ENCODE results near the gene PTCD1.

PTCD1 gene

DNA sequence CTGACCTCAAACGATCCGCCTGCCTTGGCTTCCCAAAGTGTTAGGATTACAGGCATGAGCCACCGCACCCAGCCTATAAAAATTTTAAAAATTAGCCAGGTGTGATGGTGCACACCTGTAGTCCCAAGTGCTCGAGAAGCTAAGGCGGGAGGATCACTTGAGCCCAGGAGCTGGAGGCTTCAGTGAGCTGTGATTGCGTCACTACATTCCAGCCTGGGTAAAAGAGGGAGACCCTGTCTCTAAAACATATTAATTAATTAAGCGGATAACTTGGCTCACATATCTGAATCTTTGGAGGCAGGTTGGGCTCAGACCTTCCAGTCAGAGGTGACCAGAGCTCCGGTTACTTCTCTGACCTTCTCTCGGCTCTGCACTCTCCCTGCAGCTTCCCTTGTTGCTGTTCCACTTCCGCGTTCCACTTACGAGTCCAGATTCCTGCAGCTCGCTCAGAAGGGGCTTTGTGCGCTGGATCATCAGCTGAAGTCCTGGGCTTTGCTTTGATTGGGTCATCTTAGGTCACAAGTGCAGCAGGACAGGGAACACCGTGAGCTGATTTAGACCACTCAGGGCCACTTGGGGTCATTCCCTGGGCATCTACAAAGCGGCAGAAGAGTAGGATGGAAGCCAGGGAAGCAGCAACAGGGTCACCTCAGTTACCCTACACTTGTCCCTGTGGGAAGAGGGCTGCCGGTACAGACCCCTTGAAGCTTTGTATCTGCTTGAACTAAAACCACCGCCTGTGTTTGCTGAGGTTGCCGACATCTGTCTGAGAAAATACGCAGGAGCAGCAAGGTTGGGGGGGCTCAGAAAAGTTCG, 66.1 kb downstream of the PTCD1 start:
- no peaks in the 10 kb centered on the region for H3K27me3 ChIP-seq (replicated peaks)
- TF ChIP-seq, protein P1, sequence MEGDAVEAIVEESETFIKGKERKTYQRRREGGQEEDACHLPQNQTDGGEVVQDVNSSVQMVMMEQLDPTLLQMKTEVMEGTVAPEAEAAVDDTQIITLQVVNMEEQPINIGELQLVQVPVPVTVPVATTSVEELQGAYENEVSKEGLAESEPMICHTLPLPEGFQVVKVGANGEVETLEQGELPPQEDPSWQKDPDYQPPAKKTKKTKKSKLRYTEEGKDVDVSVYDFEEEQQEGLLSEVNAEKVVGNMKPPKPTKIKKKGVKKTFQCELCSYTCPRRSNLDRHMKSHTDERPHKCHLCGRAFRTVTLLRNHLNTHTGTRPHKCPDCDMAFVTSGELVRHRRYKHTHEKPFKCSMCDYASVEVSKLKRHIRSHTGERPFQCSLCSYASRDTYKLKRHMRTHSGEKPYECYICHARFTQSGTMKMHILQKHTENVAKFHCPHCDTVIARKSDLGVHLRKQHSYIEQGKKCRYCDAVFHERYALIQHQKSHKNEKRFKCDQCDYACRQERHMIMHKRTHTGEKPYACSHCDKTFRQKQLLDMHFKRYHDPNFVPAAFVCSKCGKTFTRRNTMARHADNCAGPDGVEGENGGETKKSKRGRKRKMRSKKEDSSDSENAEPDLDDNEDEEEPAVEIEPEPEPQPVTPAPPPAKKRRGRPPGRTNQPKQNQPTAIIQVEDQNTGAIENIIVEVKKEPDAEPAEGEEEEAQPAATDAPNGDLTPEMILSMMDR (IDR thresholded peaks at IDR 0.05; ENCODE audit: low read depth, low read length, missing control alignments): no peak
- no peak overlapping the region for H3K4me3 ChIP-seq (ENCODE audit: low read depth, low read length)
- in situ Hi-C loops (cut with HindIII; ENCODE audit: low pct_ligation_motif_present, low sequenced_read_pairs): no loop called here
- H3K27ac ChIP-seq: no peak overlapping the region
- H3K36me3 ChIP-seq (replicated peaks): peaks cover 3% of the 10 kb centered on the region
- DNase-seq: peak; percentile 38

DNA sequence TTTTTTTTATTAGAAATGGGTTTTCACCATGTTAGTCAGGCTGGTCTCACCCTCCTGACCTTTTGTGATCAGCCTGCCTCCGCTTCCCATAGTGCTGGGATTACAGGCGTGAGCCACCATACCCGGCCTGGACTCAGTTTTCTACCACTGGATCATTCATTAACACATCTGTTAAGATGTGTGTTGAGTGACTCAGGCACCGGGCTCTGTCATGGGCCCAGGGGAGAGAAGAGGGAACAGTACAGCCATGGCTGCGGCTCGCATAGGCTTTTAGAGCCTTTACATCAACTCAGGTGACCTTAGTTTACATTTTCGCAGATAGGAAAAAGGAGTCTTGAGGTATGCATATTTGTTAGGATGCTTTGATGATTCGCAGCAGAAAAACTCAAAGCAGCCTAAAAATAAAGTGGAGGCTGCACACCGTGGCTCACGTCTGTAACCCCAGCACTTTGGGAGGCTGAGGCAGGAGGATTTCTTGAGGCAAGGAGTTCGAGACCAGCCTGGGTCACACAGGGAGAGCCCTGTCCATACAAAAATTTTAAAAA, 67.2 kb downstream of the PTCD1 start:
- Histone ChIP-seq H3K4me3 (ENCODE audit: low read depth, low read length) (no peak overlapping the region), H3K27me3 (replicated peaks) (no peaks in the 10 kb centered on the region), H3K27ac (no peak overlapping the region), H3K36me3 (replicated peaks) (peaks cover 12% of the 10 kb centered on the region)
- in situ Hi-C loops (cut with HindIII; ENCODE audit: low pct_ligation_motif_present, low sequenced_read_pairs): no loop called here
- TF ChIP-seq, protein P1 (IDR thresholded peaks at IDR 0.05; ENCODE audit: low read depth, low read length, missing control alignments): no peak
- no peak for DNase-seq

DNA sequence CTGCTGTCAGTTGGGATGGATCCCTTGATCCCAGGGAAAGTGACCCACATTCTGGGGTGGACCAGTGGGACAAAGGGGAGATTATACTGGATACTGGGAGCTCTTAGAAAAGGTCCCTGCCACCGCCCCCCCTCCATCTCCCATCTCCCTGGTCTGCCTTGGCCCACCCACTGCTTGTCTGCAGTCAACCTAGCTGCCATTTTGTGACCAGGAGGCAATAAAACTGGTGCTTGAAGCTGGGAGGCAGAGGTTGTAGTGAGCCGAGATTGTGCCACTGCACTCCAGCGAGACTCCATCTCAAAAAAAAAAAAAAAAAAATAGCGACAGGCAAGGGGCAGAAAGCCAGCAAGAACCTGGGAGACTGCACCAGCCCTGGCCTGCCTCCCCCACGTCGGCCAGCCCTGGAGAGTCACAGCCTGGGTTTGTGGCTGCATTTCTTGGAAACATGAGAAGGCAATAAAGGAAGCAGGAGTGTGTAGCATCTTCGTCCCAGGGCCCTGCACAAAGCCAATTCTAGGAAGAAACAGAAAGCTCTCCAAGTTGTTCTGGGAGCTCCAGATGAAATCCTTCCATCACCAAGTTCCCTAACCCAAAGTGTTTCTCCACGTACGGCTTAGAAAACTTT, 68.7 kb downstream of the PTCD1 start:
- no peak for DNase-seq
- in situ Hi-C loops (cut with HindIII; ENCODE audit: low pct_ligation_motif_present, low sequenced_read_pairs): no loop called here
- TF ChIP-seq, protein P1 (IDR thresholded peaks at IDR 0.05; ENCODE audit: low read depth, low read length, missing control alignments): no peak

DNA sequence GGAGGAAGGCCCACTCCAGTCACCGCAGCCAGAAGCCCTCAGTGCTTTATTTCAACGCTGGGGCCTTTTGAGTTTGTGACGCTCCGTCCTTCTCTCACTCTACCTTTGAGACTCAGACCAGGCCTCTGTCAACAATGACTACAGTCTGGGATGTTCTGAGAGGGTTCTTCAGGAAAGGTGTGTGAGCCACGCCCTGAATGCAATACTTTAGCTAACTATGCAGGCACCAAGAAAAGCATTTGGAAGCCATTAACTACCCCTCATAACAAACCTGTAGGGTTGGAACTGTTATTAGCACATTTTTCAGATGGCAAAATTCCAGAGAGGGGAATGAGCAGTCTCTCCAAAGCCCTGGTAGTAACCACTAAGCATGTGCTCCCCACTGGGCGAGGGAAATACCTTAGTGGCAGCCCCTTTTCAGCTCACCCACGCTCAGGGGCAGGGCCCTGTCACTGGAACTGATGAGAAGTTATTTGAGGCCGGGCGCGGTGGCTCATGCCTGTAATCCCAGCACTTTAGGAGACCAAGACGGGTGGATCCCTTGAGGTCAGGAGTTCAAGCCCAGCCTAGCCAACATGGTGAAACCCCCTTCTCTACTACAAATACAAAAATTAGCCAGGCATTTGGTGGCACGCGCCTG, 69.7 kb downstream of the PTCD1 start:
- in situ Hi-C loops (cut with HindIII; ENCODE audit: low pct_ligation_motif_present, low sequenced_read_pairs): no loop called here
- no peak for DNase-seq
- H3K27ac ChIP-seq: no peak overlapping the region
- TF ChIP-seq, protein P1 (IDR thresholded peaks at IDR 0.05; ENCODE audit: low read depth, low read length, missing control alignments): no peak
- H3K4me3 ChIP-seq (ENCODE audit: low read depth, low read length): no peak overlapping the region
- H3K36me3 ChIP-seq (replicated peaks): peaks cover 28% of the 10 kb centered on the region
- no peaks in the 10 kb centered on the region for H3K27me3 ChIP-seq (replicated peaks)

More for the DNA sequence above, 68.7 kb downstream of the PTCD1 start:
- Histone ChIP-seq H3K4me3 (ENCODE audit: low read depth, low read length) (no peak overlapping the region), H3K27me3 (replicated peaks) (no peaks in the 10 kb centered on the region), H3K36me3 (replicated peaks) (peaks cover 19% of the 10 kb centered on the region), H3K27ac (no peak overlapping the region)
